OCI-M2 (cell line): ENCODE results near the gene GCAT.

Experiments used
- DNase-seq: peaks from one replicate; lab custom pipeline; 2025; ENCODE audit not compliant: unreplicated experiment; lab: John Stamatoyannopoulos, UW

The GCAT gene

GRCh38 chr22:37842015-37842793 lies 34.5 kb downstream of the GCAT start:
- DNase-seq, result no peak

- DNase-seq, result no peak
Measured at GRCh38 chr22:37843741-37844089, 36.0 kb downstream of the GCAT start.

GRCh38 chr22:37844904-37845329 lies 37.2 kb downstream of the GCAT start:
- DNase-seq, result no peak

DNA sequence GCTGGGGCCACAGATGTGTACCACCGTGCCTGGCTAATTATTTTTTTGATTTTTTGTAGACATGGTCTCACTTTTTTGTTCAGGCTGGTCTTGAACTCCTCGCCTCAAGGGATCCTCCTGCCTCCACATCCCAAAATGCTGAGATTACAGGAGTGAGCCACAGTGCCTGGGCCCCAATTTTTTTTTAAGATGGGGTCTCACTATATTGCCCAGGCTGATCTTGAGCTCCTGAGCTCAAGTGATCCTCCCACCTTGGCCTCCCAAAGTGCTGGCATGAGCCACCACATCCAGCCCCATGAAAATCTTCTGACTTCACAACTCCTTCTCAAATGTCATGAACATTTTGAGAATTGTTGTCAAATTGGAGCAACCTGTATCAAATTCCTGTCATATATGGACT lies 38.7 kb downstream of the GCAT start:
- DNase-seq, result no peak

GRCh38 chr22:37848587-37849088 lies 40.9 kb downstream of the GCAT start:
- no peak for DNase-seq

DNA sequence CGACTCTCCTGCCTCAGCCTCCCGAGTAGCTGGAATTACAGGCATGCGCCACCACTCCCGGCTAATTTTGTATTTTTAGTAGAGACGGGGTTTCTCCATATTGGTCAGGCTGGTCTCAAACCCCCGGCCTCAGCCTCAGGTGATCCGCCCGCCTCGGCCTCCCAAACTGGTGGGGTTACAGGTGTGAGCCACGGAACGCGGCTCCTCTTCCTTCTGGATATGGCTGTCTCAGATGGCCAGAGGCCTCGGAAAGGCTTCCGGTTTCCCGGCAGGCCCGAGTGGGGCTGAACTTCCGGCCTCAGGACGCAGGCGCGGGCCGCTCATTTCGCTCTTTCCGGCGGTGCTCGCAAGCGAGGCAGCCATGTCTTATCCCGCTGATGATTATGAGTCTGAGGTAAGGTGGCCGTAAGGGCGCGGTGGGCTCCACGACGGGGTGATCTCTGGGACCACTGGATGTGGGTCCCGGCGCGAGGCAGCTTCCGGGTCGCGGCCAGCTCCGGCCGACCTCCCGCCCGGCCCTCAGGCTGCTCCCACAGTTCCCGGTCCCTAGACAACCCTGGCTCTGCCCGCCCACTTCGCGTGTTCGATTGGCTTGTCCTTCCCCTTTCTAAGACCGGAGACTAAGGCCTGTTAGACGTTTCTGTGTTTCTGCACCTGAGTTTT lies 41.5 kb downstream of the GCAT start, which contains the start of gene EIF3L:
Gene EIF3L (plus strand): TSS at position 331 of the 663 bp plus-strand sequence. CDS start 31 bp downstream, at position 362.
- DNase-seq, result peak; percentile 58

GRCh38 chr22:37850801-37851200 lies 43.1 kb downstream of the GCAT start:
- no peak for DNase-seq

DNA sequence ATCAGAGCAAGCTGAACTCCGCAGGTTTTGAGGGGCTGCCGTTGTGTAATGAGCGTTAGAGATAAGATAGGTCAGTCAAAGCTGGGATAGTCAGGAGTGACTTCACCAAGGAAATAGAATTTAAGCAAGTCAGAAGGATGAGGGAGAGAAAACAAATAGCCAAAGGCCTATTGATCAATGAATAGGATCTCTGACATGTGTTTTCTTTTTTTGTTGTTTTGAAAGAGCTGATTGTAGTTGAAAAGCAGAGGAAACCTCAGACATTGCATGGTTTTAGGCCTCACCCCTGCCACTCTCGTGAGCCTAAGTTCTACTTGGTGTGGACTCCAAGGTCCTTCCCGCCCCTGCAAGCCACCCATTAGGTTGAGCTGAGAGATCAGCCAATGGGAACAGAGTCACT lies 44.7 kb downstream of the GCAT start:
- no peak for DNase-seq

DNA sequence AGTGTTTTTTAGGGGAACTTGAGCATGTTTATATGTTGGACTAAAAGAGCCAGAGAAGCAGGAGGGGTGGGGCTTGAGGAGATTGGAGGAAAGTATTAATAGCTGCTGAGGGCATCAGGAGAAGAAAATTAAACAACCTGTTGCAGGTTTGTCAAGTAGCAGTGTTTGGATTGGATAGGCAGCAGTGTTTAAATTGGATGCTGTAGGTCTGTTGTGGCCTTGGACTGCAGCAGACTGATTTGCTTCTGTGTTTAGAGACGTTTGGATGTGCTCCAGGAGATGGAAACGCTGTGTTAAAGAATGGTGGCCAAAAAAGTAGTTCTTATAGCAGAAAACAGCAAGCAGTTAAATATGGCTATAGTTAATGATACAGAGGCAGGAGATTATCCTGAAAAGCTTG lies 47.2 kb downstream of the GCAT start:
- DNase-seq, result no peak

- no peak for DNase-seq
Measured at GRCh38 chr22:37855462-37855861, 47.7 kb downstream of the GCAT start.

DNA sequence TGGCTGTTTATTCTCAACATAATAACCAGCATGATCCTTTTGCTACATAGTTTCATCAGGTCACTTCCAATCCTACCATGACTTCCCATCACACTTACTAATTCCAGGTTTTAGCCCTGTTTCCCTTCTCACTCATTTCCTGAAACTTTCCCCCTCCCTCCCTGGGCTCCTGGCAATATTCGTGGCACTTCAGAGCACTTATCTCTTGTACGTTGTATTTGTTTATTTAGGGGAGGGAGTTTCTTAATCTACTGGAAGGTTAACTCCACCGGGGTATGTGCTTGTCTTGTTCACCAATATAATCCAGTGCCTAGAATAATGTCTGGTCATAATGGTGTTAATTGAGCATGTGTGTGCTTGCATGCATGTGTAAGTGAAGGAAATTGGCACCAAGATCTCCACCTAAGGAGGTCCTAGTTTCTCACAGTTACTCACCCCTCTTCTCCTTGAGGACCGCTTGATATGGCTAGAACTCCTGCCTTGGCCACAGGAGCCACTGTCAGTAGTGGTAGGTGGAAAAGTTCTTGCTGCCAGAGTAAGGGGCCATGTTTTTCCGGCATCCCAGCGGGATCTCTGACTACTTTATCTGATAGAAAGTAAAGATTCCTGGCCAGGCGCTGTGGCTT lies 53.2 kb downstream of the GCAT start:
- DNase-seq, result no peak

- DNase-seq, result no peak
Measured at GRCh38 chr22:37862570-37863325, 55.0 kb downstream of the GCAT start.

GRCh38 chr22:37865510-37865909 lies 57.8 kb downstream of the GCAT start:
- DNase-seq, result no peak
